Activated CD4-positive, alpha-beta T cell treated with anti-CD3 and anti-CD28 coated beads, Interleukin-2, amount 50 U/mL, for 1 hour (primary cell): Measurements from ENCODE around the gene SNX4.
"Not testable (repeated sequence)": the region's sequence is repeated elsewhere in the genome, so short reads cannot be mapped to it uniquely, and the experiment has no call there.

ENCODE experiments used
- DNase-seq: peaks from one replicate; pipeline ENCODE4 v3.0.0-alpha.2; 2020

The SNX4 gene

DNA sequence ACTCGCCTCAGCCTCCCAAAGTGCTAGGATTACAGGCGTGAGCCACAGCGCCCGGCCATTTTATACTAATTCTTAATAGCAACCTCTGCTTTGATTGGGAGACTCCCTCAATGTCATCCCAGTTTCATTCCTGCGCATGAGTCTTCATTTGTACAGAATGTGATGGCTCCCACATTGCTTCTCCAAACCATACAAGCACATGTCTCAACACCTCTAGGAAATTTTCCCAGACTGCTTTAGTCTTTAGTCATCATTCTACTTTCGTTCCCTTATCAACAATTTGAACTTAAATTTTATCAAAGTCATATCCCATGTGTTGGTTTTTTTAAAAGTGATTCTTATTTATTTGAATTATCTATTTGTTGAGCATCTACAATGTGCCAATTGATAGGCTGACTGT, 58.1 kb downstream of the SNX4 start:
- no peak for DNase-seq

DNA sequence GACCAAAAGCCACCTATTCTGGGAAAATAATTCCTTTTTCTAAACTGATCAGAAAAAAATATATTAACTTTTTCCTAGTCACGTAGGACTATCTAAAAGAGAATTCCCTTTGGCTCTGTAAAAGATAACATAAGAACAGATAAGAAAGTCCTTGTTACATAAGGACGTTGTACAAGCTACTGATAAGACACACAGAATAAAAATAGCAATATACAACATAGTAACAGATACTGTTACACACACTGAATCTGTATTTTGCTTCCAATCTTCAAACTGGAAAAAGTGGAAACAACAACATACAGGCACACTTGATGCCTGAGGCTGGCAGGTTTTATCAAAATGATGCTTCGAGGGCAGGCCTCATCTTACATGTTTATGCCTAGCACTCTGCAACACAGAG, 59.8 kb downstream of the SNX4 start:
- DNase-seq = no peak

DNA sequence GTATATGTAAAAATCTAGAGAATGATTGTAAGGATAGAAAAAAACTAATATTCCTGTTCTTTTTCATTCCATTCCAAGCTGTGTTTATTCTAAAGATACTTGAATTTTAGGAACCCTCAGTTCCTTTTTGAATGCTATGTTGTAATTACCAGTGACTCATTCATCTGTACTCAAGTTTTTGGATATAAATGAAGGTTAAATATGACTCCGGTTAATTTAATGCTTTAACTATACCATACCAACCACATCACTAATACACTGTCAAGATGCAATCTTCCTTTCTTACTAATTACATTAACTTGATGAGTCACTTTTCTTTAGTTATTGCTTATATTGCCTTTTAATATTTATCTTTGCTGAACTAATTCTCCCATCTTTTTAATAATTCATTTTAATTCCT, 76.1 kb downstream of the SNX4 start:
- no peak for DNase-seq

DNA sequence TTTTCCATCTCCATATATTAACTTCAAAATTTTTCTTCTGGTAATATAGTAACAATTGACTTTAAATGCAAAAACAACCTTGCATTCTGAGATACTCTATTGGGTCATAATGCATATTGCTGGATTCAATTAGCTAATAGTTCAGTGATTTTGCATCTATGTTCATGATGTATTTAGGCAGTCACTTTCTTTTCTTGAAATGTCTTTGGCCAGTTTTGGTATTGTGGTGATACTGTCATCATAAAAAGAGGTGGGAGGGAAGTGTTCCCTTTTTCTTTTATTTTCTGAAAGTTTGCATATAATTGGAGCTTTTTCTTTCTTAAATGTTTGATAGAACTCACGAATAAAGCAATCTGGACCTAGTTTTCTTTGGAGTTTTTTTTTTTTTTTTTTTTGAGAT, 77.5 kb downstream of the SNX4 start:
- DNase-seq = no peak

DNA sequence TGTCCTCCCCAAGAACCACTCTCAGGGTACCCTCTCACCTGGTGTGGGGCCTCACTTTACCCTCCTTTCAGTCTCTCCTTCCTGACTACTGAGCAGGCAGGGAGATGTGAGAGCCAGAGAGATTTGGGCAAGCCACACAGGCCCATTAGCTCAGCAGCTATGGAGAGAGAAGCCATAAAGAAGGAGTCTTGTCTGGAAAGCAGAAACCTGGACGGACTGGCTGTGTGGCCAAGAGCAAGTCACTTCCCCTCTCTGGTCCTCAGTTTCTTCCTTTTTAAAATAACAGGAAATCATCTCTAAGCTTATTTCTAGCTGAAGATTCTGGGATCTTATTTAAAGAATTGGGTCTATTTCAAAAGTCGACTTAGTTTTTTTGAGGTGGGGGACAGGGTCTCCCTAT, 79.0 kb downstream of the SNX4 start:
- DNase-seq = no peak

DNA sequence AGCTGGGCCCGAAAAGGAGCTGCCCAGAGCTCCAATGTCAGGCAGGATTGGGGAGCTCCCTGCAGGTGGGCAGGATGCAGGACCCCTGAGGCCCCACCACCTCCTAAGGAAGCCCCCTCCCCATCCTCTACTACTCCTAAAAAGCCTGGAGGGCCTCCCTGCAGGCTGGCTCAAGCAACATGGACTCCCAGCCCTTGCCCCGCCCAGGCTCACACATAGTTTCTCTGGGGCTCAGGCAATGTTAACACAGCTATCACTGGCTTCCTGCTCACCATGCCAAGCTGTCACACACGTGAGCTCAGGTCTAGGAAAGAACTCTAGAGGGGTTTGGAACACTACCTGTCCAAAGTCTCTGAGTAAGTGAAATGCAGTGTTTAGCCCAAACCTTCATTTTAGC, 79.4 kb downstream of the SNX4 start:
- no peak for DNase-seq

DNA sequence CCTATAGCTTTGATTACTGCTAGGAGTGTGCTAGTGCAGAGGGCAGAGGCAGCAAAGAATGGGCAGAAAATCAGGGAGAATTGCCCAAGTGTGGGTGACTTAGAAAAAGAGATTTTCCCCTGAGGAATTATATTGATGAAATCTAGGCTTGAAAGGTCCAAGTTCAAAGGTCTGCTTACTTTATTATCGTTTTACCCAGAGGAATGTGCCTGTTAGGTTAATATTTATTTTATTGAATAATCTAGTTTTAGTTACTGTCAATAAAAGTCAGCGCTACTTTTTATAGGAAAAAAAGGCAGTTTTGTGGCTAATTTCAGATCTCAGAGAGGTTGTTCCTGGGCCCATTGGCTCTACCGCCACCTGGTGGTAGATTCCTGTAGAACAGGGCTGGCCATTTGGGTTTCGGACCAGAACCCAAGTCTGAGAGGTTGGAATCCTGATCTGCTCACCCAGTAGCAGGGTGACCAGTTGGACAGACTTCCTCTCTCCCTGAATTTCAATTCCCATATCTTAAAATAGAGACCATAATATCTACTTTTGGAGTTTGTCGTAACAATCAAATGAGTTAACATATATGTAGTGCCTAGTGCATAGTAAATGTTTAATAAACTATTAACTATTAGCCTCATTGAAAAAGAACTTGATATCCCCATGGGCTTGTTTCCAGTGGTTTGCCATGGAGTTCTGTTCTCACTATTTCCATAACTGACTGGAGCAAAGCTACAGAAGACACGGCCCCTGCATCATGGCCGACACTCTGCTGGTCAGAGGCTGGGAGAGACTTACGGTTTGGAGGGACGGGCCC, 82.2 kb downstream of the SNX4 start:
- DNase-seq = peak; percentile 64

DNA sequence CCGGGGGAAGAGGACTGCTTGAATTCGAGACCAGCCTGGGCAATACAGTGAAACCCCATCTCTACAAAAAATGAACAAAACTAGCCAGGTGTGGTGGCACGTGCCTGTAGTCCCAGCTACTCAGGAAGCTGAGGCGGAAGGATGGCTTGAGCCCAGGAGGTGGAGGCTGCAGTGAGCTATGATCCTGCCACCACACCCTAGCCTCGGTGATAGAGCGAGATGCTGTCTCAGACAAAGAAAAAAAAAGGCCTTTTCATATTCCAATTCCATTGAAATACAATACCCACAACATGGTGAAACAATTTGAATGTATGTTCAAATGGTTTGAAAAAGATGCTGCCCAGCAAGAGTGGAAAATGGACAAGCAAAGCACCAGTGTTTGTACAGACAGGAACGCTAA, 83.1 kb downstream of the SNX4 start:
- DNase-seq = no peak

DNA sequence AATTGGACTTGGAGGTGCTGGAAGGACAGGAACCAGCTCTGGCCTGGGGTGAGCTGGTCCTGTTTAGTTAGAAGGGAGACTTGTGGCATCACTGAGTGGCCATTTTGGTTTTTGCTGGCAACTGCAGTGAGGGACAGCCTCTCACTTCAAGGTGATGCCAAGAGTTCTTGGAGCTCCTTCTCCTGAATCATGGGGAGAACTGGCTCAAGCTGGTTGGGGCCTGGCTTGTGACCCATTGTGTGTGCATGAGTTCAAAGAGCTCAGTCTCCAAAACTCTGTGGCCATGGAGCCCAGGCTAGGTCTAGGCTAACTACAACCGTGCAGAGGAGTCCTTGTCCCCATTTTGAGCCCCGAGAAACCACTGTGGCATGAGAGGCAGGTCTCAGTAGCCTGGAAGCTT, 84.8 kb downstream of the SNX4 start:
- no peak for DNase-seq

DNA sequence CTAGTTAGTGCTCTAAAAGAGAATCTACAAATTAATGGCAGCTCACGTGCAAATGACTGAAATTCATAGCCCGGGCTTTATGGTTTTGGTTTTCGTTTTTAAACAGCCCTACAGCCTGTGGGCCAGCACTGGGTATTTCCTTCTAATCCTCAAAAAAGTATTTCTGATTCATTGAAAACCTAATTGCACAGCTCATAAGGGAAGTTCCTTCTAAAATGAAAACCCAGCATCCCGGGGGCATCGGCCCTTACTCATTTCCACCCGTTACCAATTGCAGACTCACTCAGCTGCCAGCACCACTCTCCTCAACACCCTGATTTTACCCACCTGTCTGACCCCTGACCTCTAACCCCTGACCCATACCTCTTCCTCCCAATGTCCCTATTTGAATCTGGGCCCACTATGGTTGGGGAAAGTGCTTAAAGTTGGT, 85.4 kb downstream of the SNX4 start:
- DNase-seq = no peak

DNA sequence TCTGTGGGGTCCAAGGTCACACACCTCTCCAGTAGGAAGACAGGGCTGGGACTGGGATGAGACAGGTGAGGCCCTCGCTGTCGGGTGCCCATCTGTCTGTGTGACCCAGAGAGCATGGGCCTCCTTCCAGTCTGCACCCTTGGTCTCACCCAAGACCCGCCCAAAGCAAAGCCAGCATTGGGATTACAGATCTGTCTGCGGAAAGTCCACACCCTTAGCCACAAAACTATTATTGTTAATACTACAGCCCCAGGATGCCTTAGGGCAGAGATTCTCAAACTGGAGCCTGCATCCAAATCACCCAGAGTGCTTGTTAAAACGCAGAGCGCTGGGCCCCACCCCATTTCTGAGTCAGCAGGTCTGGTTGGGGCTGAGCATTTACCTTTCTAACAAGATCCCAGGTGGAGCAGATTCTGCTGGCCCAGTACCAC, 86.4 kb downstream of the SNX4 start:
- no peak for DNase-seq

DNA sequence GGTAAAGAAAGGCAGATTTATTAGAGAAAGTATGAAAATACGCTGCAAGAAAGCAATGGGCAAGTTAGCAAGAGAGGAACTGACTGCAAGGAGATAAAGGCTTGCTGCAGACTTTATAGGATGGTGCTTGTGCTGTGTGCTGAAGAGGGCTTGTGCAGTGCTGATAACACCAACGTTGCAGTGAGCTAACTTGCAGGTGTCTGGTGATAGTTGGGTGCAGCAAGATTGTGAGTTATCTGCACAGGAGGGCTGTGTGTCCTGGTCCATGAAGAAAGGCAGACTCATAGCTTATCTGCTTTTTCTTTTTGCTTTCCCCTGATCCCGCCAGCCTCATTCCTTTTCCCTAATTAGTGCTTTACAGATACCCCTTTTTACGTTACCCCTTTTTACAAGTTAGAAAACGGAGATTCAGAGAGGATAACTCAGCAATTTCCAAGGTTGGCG, 86.9 kb downstream of the SNX4 start:
- no peak for DNase-seq

DNA sequence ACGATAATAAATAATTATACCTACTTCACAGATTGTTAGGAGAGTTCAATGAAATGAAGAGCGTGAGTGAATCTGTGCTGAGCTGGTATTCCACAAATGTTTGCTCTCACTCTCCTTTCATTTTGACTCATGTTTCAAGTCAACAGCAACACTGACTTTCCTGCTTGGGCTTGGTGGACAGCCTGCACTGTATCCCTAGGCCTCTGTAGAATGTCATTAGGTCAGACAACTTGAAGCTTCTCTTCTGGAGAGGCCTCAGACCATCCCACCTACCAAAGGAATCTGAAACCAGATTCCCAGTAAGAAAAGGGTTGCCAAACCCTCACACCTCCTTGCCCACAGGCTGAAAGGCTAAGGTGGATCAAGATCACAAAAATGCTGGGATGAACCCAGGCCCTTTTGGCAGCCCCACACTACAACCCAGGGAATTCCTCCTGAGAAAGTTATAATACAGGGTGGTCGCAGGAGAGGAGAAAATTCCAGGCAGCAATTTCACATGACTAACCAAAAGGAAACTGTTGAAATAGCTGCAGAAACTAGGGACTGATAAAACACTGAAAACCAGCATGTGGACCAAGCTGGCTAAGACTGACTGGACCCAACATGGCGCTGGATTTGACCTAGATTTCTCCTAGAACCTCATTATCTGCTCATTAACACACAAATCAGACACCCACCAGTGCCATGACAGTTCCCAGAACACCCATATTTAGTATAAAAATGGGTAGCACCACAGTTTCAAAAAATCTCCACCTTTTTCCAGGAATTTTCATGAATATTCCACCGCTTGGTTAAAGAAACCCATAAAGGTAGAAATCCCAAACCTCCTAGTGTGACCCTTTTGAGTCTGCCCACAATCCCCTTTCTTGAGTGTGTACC, 87.9 kb downstream of the SNX4 start:
- DNase-seq = no peak

DNA sequence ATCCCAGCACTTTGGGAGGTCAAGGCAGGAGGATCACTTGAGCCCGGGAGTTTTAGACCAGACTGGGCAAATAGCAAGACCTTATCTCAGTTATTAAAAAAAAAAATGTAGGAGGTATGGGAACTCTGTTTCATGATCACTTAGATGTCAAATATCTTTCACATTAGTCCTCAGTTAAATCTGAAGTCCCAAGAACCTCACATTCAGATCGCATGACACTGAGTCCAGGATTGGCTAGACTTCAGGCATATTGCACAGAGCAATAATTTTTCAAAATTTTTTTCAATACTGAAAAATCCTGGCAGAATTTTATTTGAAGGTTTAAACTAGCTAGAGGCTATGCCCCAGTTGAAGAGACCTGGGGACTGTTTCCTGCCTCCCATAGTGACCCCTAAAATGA, 88.6 kb downstream of the SNX4 start:
- no peak for DNase-seq

DNA sequence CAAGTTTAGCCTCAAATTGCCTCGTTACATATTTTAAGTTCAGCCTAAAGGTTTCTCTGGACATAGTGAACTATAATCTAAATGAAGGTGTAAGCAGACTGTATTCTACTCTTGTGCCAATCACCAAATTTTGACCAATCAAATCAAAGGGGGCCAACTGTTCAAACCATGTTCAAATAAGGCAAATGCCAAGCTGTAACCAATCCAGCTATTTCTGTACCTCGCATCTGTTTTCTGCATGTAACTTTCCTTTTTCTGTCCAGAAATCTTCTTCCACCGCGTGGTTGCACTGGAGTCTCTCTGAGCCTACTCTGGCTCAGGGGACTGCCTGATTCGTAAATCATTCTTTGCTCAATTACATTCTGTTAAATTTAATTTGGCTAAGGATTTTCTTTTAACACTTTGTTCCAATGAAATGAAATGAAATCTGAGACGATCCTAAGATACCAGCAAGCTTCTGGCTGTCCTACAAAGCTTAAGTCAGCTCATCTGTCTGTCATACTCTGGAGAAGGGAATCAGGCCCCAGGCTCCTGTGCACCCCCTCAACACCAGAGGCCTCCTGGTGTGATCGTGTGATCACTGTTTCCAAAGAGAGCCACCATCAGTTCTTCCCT, 91.7 kb downstream of the SNX4 start:
- DNase-seq = no peak

DNA sequence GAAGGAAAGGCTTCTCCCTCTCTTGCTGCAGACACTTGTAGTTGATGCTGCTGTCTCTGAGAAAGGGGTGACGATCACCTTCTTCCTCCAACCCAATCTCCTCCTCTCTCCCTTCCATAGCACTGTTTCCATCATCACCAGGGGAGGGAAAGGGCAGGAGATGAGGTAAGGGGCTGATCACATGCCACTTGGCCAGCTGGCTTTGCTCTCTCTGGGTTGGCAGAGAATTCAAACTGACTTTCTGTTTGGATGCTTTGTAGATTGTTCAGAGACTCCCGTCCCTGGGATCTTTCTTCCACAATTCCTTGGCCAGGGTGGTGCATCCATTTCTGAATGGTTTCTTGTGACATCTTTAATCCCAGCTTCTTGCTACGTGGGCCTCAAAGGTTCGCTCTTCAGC, 101.7 kb downstream of the SNX4 start:
- DNase-seq = no peak

DNA sequence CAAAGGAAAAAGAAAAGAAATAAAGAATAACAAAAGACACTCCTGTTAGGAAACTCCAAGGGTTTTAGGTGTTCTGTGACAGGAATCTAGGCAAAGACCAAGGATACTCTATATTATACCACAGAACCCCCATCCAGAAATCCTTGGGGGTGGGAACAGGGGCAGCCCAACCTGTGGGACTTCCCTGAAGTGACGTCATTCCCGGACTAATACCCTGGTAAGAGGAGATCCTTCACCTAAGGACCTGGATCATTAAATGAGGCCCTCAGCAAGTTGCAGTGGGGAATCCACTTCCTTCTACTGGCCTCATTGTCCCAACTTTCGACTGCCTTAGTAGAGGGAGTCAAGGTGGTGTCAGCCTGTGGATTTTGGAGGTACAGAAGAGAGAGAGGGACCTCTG, 103.8 kb downstream of the SNX4 start:
- DNase-seq = no peak

DNA sequence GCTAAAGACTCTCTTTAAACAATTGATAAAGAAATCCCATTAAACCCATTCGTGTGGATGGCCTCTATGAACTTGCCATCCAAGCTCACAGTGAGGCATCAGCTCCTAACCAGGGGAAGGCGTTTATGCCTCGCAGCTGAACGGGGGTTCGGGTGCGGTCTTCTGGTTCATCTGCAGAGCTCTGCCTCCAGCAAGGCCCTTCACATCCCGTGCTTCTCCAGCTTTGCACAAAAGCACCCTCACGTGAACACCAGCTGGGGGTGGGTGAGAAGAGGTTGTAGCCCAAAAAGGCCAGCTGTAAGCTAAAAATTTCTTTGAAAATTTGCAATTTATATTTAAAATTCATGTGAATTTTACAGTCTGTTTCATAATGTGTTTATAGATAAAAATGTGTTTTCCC, 105.3 kb downstream of the SNX4 start:
- DNase-seq = no peak

DNA sequence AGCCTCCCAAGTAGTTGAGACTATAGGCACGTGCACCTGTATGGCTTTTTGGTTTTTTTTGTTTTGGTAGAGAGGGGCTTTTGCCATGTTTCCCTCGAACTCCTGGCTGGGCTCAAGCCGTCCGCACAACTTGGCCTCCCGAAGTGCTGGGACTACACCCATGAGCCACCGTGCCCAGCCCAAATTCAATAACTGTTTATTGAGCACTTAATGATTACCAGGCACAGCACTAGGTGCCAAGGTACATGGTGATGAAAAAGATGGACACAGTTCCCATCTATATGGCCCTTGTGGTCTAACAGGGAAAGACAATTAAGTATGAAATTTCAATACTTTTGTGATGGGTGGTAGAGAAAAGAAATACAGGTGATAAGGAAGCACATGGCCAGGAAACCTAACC, 109.1 kb downstream of the SNX4 start:
- DNase-seq = no peak

DNA sequence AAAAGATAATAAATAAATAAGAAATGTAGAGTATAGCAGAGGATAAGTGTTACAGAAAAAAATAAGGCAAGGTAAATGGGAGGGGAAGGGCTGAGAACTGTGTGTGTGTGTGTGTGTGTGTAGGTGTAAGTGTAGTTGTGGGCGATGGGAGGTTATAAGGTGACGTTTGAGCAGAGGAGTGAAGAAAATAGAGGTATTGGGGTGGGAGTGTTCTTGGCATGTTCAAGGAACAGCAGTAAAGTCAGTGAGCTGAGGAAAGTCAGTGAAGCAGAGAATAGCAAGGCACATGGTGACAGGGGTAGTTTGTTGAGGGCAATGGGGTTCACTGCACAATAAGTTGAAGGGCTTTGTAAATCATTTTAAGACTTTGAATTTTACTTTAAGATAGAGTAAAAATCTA, 113.9 kb downstream of the SNX4 start:
- DNase-seq = no peak

DNA sequence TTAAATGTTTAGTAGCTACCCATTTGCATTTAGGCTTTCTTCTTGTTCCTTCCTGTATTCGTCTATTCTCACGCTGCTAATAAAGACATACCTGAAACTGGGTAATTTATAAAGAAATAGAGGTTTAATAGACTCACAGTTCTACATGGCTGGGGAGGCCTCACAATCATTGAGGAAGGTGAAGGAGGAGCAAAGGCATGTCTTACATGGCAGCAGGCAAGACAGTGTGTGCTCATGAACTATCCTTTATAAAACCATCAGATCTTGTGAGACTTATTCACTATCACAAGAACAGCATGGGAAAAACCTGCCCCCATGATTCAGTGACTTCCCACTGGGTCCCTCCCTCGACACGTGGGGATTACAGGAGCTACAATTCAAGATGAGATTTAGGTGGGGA, 114.5 kb downstream of the SNX4 start:
- DNase-seq = not testable (repeated sequence)

DNA sequence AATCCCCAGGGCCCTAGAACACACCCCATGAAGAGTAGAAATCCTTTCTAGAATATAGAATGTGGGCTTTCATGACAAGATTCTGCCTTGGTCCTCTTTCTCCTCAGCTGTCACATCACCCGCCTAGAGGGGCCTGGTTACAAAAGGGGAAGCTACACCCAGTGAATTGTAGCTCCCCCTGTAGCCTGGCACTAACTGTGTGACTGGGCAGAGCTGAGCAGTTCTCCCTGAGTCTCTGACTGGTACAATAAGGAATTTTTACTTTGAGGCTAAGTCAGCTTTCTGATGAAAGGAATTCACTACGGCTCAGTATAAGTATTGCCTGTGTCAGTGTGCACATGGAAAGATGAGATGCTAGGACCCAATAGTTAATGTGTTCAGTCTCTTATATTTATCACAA, 116.2 kb downstream of the SNX4 start:
- DNase-seq = no peak

DNA sequence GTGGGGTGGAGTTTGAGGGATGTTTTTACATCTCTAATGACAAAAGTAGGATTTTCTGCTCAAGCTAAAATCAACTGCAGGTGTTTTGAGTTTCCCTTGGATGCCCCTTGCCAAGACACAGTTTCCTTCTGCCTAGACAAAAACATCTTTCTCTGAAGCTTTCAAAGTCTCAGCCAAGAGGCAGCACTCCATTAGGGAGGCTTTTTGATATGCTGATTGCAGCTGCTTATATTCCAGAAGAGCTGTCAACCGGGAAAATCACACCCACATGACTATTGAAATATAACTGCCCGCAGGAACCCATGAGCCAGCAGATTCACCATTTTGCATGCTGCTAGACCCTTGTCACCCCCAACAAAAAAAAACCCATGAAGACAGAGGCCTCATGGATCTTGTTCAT, 117.4 kb downstream of the SNX4 start:
- no peak for DNase-seq

DNA sequence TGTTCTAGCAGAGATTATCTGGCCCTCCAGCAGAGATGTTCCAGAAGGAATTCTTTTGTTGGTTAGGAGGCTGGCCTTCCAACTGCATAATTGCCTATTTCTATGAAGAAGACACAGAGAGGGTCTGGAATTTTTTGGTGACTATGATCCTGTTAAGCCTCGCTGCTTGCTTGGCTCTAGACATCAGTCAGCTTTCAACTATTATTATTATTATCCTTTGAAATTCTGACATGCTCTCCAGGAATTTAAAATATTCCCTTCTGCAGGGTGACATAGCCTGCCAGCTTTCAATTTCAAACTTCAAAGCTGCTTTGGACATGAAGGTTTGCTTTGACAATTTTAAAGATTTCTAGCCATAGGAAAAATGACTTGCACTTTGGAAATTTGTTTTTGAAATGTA, 118.6 kb downstream of the SNX4 start:
- DNase-seq = no peak
